SK-N-SH (cell line): ENCODE measurements around the gene ARAP2.

Source experiments
- CTCF ChIP-seq: fragments of 200-600 bp; sonication (generic); IDR thresholded peaks from 2 replicates; pipeline ENCODE4 v1.6.1; 2017; ENCODE audit warnings: antibody characterized with exemption, mild to moderate bottlenecking, moderate library complexity
- EP300 ChIP-seq, 2 experiments: IDR thresholded peaks; 2 replicates each; pipeline versions ENCODE4 v1.4.0 to v1.6.1; 2012; ENCODE audit warnings: borderline replicate concordance in 1 of 2, low read depth in 1 of 2, low read length in 1 of 2
- GABPA ChIP-seq: IDR thresholded peaks from 2 replicates; pipeline ENCODE4 v1.4.0; 2012; ENCODE audit warnings: low read depth, mild to moderate bottlenecking
- MAX ChIP-seq: IDR thresholded peaks from 2 replicates; pipeline ENCODE4 v1.4.0; 2012; ENCODE audit warnings: low read depth
- NFIC ChIP-seq: IDR thresholded peaks from 2 replicates; pipeline ENCODE4 v1.4.0; 2012; ENCODE audit warnings: borderline replicate concordance
- RCOR1 ChIP-seq: fragments of 150-350 bp; IDR thresholded peaks from 2 replicates; pipeline ENCODE4 v1.6.1; 2017; ENCODE audit warnings: antibody characterized with exemption, low read length

GRCh38 chr4:36242629-36243354 is 1.5 kb downstream of the ARAP2 start:
- TF ChIP-seq MAX, result no peak
- no peak for TF ChIP-seq CTCF
- TF ChIP-seq RCOR1, result no peak
- TF ChIP-seq NFIC, result no peak
- no peak for TF ChIP-seq EP300 (IDR thresholded peaks at IDR 0.05; ENCODE audit: borderline replicate concordance in 1 of 2, low read depth in 1 of 2, low read length in 1 of 2)
- no peak for TF ChIP-seq GABPA
